BLaER1 treated with 17β-estradiol and CSF1 and Interleukin-3, amounts not matched to agents 10 nM and 100 nM (cell line): ENCODE results near the gene TST.

ENCODE experiments used
- H3K27ac ChIP-seq, 11 experiments: shearing (Covaris generic); formaldehyde crosslinking; 2 replicates each; pipeline ENCODE4 v1.8.1; 2022
- H3K27me3 ChIP-seq, 11 experiments: shearing (Covaris generic); formaldehyde crosslinking; 2 replicates each; pipeline ENCODE4 v1.8.1; 2022
- H3K36me3 ChIP-seq, 11 experiments: shearing (Covaris generic); formaldehyde crosslinking; 2 replicates each; pipeline ENCODE4 v1.8.1; 2022
- H3K4me1 ChIP-seq, 10 experiments: shearing (Covaris generic); formaldehyde crosslinking; 2 replicates each; pipeline ENCODE4 v1.8.1; 2022
- H3K4me2 ChIP-seq, 11 experiments: shearing (Covaris generic); formaldehyde crosslinking; 2 replicates each; pipeline ENCODE4 v1.8.1; 2022
- H3K4me3 ChIP-seq, 10 experiments: shearing (Covaris generic); formaldehyde crosslinking; 2 replicates each; pipeline ENCODE4 v1.8.1; 2022
- H3K9ac ChIP-seq, 11 experiments: shearing (Covaris generic); formaldehyde crosslinking; 2 replicates each; pipeline ENCODE4 v1.8.1; 2022
- H3K9me3 ChIP-seq, 11 experiments: shearing (Covaris generic); formaldehyde crosslinking; replicated peaks in 1 of 11; 2 replicates each; pipeline ENCODE4 v1.8.1; 2022
- H4K20me1 ChIP-seq, 11 experiments: shearing (Covaris generic); formaldehyde crosslinking; 2 replicates each; pipeline ENCODE4 v1.8.1; 2022
- Cebpa-rat ChIP-seq, 11 experiments: shearing (Covaris generic); IDR thresholded peaks; 2 replicates each; pipeline ENCODE4 v1.8.1; 2022

TST gene

DNA sequence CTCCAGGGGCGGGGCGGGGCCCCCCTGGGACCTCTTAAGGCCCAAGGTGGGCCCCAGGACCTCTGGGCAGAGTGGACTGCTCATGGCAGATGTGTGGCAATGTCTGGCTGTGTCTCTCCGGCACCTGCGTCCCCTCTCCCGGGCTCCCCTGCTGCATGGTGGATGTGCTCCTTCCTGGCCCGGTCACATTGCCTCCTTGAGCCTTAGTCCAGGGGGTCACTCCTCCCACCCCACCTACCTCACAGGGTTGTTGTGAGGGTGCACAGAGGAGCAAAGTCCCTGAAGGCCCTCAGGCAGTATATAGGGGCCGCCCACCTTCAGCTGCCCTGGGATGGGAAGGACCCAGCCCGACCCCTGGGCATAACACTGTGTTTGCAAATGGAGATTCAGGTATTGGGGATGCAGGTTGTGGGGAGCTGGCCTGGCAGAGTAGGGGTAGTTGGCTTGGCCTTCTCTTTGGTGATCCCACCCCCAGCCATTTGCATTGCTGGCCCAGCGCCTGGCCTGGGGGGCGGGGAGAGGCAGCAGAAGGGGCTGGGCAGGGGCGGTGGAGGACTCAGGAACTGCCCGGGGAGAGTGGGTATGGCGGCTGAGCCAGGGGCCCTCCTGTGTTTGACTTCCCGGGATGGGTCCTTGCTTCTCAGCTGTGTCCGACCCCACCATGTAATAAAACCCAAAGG, 43.6 kb upstream of the TST start:
- H3K27me3 ChIP-seq: peaks cover 0 to 5% (median 2%) of the 10 kb centered on the region in 11 experiments; a peak in 13 of 22 replicates
- H3K27ac ChIP-seq: no peak overlapping the region
- peaks cover 0 to 48% (median 44%) of the 10 kb centered on the region in 10 experiments; a peak in 18 of 20 replicates for H3K4me1 ChIP-seq
- H3K9me3 ChIP-seq: no peaks in the 10 kb centered on the region
- TF ChIP-seq Cebpa-rat (IDR thresholded peaks at IDR 0.05): no peak
- H3K4me3 ChIP-seq: no peak overlapping the region
- H3K4me2 ChIP-seq: peak overlapping the region in 9 of 11 experiments; percentile 44 to 75 (median 62); a peak in 19 of 22 replicates
- H3K36me3 ChIP-seq: peaks cover 12 to 44% (median 32%) of the 10 kb centered on the region in 11 experiments
- peak overlapping the region in 2 of 11 experiments; percentile 30 to 38; a peak in 2 of 22 replicates for H3K9ac ChIP-seq
- H4K20me1 ChIP-seq: peaks cover 0 to 91% (median 17%) of the 10 kb centered on the region in 11 experiments; a peak in 12 of 22 replicates

DNA sequence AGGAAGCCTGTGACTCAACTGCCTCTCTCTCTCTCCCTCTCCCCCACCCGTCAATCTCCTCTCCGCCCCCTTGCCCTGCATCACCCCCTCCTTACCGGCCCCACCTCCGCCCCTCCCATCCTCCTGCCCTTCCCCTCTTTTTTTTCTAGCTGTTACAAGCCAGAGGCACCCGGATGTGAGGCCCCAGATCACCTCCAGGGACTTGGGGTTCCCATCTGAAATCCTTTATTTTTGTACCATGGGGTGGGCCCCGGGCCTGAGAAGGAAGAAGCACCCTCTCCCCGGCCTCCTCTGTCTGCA, 43.1 kb upstream of the TST start:
- Histone ChIP-seq H3K9ac (peak overlapping the region in 2 of 11 experiments; percentile 30 to 38; a peak in 2 of 22 replicates), H3K27ac (no peak overlapping the region), H4K20me1 (peaks cover 0 to 91% (median 17%) of the 10 kb centered on the region in 11 experiments; a peak in 12 of 22 replicates)

DNA sequence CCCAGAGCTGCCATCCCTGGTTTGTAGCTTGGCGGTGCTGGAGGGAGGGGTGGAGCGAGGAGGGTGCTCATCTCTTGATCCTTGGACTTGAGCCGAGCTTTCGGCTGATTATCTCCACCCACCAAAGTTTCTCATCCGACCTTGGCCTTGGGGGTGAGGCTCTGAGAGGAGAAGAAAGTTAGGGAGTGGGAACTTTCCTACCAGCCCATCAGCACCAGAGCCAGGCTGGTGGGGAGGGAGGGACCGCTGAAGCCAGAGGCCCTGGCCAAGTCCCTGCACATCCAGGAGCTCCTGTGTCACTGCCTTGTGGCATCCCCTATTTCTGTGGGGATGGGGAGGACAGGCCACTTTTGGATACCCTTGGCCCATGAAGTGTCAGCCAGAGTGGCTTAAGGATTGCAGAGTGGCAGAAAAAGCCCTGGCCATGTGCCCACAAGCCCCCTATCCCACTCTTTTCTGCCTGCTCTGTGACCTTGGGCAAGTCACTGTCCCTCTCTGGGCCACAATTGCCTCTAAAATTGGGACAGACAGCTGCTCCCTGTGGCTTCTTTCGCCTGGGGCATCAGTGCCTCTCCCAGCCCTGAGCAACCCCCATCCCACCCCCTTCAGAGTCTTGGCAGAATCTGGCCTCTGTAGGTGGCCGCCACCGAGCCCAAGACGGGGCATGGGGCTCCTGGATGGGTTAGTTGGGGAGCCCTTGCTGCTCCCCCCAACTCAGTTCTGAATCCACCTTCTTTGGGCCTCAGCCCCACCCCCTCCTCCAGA, 42.5 kb upstream of the TST start:
- peaks cover 23 to 55% (median 43%) of the 10 kb centered on the region in 11 experiments for H3K36me3 ChIP-seq
- TF ChIP-seq Cebpa-rat (IDR thresholded peaks at IDR 0.05): no peak
- no peak overlapping the region for H3K4me3 ChIP-seq
- H3K4me1 ChIP-seq: peaks cover 0 to 48% (median 44%) of the 10 kb centered on the region in 10 experiments; a peak in 18 of 20 replicates
- no peaks in the 10 kb centered on the region for H3K27me3 ChIP-seq
- peaks cover 0 to 86% (median 17%) of the 10 kb centered on the region in 11 experiments; a peak in 11 of 22 replicates for H4K20me1 ChIP-seq
- no peaks in the 10 kb centered on the region for H3K9me3 ChIP-seq
- peak overlapping the region in 10 of 11 experiments; percentile 6 to 75 (median 60); a peak in 17 of 22 replicates for H3K4me2 ChIP-seq
- peak overlapping the region in 2 of 11 experiments; percentile 5 to 24; a peak in 1 of 22 replicates for H3K9ac ChIP-seq
- no peak overlapping the region for H3K27ac ChIP-seq

More for the DNA sequence above, 43.1 kb upstream of the TST start:
- Histone ChIP-seq H3K4me1 (peaks cover 0 to 48% (median 44%) of the 10 kb centered on the region in 10 experiments; a peak in 18 of 20 replicates), H3K27me3 (peaks cover 0 to under 1% (median 0%) of the 10 kb centered on the region in 11 experiments; a peak in 1 of 22 replicates), H3K4me2 (peak overlapping the region in 9 of 11 experiments; percentile 44 to 75 (median 62); a peak in 19 of 22 replicates), H3K36me3 (peaks cover 17 to 50% (median 38%) of the 10 kb centered on the region in 11 experiments), H3K4me3 (no peak overlapping the region), H3K9me3 (no peaks in the 10 kb centered on the region)
- TF ChIP-seq Cebpa-rat (IDR thresholded peaks at IDR 0.05): no peak

DNA sequence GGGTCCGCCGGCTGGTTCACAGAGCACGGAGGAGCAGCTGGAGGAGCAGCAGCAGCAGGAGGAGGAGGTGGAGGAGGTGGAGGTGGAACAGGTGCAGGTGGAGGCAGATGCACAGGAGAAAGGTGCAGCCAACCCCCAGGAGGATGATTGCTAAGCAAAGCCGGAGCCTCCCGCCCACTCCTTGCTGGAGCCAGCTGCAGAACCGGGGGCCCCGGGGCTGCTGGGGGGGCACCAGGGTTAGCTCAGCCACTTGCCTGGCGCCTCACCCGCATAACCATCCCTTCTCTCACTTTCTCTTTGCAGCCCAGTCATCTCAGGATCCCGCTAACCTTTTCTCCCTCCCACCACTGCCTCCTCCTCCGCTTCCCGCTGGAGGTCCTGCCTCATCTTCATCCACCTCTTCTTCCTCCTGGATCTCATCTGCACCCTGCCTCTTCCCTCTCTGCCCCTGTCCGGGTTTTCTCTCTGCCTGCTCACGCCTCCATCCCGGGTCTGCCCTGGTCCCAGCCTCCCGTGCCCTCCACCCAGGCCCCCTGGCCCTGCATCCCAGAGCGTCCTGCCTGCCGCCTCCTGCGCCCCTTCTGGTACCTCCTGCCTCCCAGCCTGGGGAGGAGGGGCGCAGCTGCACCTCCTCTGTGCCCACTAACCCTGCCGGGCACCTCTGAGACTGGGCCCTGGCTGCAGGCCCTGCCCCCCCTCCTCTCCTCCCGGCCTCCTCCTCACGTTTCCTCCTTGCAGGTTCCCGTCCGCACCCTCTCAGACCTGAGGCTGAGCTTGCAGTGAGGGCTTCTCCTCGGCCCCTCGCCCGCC, 41.8 kb upstream of the TST start:
- no peak overlapping the region for H3K27ac ChIP-seq
- peaks cover 0 to 50% (median 44%) of the 10 kb centered on the region in 10 experiments; a peak in 18 of 20 replicates for H3K4me1 ChIP-seq
- no peaks in the 10 kb centered on the region for H3K27me3 ChIP-seq
- no peak for TF ChIP-seq Cebpa-rat (IDR thresholded peaks at IDR 0.05)
- H3K9me3 ChIP-seq: no peaks in the 10 kb centered on the region
- H3K4me3 ChIP-seq: no peak overlapping the region
- H4K20me1 ChIP-seq: peaks cover 0 to 78% (median 17%) of the 10 kb centered on the region in 11 experiments; a peak in 11 of 22 replicates
- no peak overlapping the region for H3K9ac ChIP-seq
- peak overlapping the region in 7 of 11 experiments; percentile 15 to 72 (median 58); a peak in 12 of 22 replicates for H3K4me2 ChIP-seq
- peaks cover 30 to 63% (median 51%) of the 10 kb centered on the region in 11 experiments for H3K36me3 ChIP-seq

DNA sequence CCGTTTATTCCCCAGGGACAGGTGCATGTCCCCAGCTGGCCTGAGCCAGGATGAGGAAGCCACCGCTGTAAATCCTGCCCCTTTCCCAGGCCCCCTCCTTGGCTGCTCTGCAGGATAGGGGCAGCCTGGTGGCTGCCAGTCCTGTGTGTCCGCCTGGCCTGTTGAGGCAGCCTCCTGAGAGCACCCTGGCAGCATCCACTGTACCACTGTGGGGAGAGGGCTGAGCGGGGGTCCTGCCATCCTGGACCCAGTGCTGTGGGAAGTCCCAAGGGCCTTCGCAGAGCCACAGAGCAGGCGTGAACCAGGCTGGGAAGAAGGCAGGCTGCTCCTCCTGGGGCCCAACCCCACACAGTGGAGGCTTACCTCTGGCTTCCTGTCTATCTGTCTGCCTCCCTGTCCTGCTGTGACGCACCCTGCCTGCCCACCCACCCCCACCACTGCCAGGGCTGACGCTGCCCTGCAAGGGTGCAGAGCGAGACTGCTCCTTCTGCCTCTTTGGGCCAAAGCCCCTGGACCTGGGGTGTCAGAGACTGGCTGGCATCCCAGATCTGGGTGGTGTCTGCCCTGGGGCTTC, 40.7 kb upstream of the TST start:
- Histone ChIP-seq H3K36me3 (peaks cover 38 to 73% (median 61%) of the 10 kb centered on the region in 11 experiments), H3K4me3 (no peak overlapping the region), H4K20me1 (peaks cover 0 to 76% (median 17%) of the 10 kb centered on the region in 11 experiments; a peak in 13 of 22 replicates), H3K27ac (no peak overlapping the region), H3K27me3 (no peaks in the 10 kb centered on the region), H3K4me2 (peak overlapping the region in 9 of 11 experiments; percentile 15 to 72 (median 56); a peak in 15 of 22 replicates), H3K9me3 (no peaks in the 10 kb centered on the region), H3K9ac (peak overlapping the region in 4 of 11 experiments; percentile 22 to 41 (median 34); a peak in 6 of 22 replicates), H3K4me1 (peaks cover 0 to 61% (median 52%) of the 10 kb centered on the region in 10 experiments; a peak in 18 of 20 replicates)
- TF ChIP-seq Cebpa-rat (IDR thresholded peaks at IDR 0.05): no peak

DNA sequence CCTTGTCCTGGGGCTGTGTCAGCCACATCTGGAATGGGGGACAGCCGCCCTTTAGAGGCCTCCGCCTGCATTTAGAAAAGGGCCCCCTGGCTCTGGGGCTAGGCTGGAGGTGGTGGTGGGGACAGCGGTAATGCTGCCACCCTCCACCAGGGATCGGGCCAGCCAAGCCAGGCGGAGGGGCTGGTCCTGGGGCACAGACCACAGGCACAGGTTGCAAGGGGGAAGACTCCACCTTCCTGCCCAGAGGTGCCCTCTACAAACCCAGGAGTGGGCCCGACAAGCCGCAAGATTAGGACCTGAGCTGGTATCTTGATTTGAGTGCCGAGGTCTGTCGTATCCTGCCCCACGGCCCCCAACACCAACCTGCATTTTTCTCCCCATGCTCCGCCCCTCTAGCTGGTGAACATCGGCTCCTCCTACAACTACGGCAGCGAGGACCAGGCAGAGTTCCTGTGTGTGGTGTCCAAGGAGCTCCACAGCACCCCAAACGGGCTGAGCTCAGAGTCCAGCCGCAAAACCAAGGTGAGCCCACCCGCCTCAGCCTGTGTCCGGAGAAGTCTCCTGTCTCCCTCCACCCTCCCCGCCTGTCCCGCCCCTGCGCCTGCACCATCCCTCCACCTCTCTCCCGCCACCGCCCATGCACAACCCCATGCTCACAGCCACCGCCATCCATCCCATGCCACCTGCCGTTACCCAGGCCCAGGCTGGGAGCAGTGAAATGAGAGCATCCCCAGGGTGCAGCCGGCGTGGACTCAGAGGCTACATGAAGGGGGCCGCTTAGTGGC, 39.9 kb upstream of the TST start:
- TF ChIP-seq Cebpa-rat (IDR thresholded peaks at IDR 0.05): no peak
- no peaks in the 10 kb centered on the region for H3K9me3 ChIP-seq
- no peak overlapping the region for H3K27ac ChIP-seq
- H3K27me3 ChIP-seq: no peaks in the 10 kb centered on the region
- peak overlapping the region in 2 of 11 experiments; percentile 33 to 35; a peak in 2 of 22 replicates for H3K9ac ChIP-seq
- peaks cover 0 to 76% (median 24%) of the 10 kb centered on the region in 11 experiments; a peak in 16 of 22 replicates for H4K20me1 ChIP-seq
- H3K36me3 ChIP-seq: peaks cover 38 to 78% (median 65%) of the 10 kb centered on the region in 11 experiments
- peaks cover 6 to 69% (median 61%) of the 10 kb centered on the region in 10 experiments for H3K4me1 ChIP-seq
- peak overlapping the region in 8 of 11 experiments; percentile 16 to 72 (median 56); a peak in 13 of 22 replicates for H3K4me2 ChIP-seq
- no peak overlapping the region for H3K4me3 ChIP-seq

DNA sequence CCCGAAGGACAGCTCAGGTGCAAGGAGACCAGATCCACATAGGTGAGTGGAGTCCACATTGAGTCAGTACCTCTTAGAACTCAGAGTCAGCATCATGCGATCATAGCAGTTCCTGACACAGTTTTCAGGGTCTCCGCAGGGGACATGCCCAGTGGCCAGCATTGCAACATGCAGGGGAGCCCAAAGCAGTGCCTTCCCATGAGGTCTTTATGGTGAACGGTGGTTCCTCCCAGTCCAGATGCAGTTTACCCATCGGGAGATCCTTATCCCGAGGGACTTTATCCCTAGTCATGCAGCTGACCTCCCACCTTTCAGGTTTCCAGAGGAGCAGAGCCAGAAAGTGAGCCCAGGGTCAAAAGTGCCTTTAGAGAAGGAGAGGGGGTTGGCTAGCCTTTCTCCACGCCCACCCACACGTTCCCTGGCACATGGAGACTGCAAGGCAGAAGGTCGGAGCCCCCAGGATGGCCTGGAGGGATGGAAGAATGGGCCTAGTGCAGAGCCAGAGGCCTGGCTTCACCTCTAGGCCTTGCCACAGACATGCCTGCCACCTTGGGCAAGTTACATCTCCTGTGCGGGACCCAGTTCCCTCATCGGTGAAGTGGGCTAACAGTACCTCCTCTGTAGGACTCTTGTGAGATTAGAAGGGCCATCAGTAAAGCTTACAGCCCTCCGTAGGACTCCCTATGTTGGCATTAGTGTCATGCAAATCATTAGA, 38.7 kb upstream of the TST start:
- H3K4me3 ChIP-seq: no peak overlapping the region
- no peaks in the 10 kb centered on the region for H3K9me3 ChIP-seq
- peaks cover 38 to 85% (median 65%) of the 10 kb centered on the region in 11 experiments for H3K36me3 ChIP-seq
- H3K4me1 ChIP-seq: peaks cover 17 to 70% (median 64%) of the 10 kb centered on the region in 10 experiments
- H3K27ac ChIP-seq: no peak overlapping the region
- H3K27me3 ChIP-seq: no peaks in the 10 kb centered on the region
- no peak overlapping the region for H3K9ac ChIP-seq
- H3K4me2 ChIP-seq: no peak overlapping the region
- peaks cover 0 to 81% (median 32%) of the 10 kb centered on the region in 11 experiments; a peak in 16 of 22 replicates for H4K20me1 ChIP-seq
- TF ChIP-seq Cebpa-rat (IDR thresholded peaks at IDR 0.05): no peak
